Astrocyte (in vitro differentiated cells and primary cell): ENCODE measurements around the gene DDX1. TPM values are rescaled to one million over a fixed set of nuclear protein-coding genes. Genes with fewer than 3 reads are reported as not detected.

Experiments used
- DNase-seq: peaks from one replicate; pipeline ENCODE4 v3.0.0-alpha.2; 2010; ENCODE audit warnings: low read depth
- FAIRE-seq: peaks from 2 replicates; lab custom pipeline; 2011; peaks lifted over from hg19 to GRCh38; lab: Jason Lieb, UNC
- H2AFZ ChIP-seq: 2 replicates; pipeline ENCODE4 v1.6.0; 2012; ENCODE audit warnings: low read depth, low read length, inconsistent platforms
- H3K27ac ChIP-seq: 2 replicates; pipeline ENCODE4 v1.5.1; 2011; ENCODE audit warnings: low read depth, low read length, inconsistent platforms
- H3K27me3 ChIP-seq: 2 replicates; pipeline ENCODE4 v1.6.0; 2011; ENCODE audit warnings: low read length, inconsistent platforms; ENCODE audit not compliant: insufficient read depth
- H3K36me3 ChIP-seq: 2 replicates; pipeline ENCODE4 v1.5.1; 2011; ENCODE audit warnings: low read length, inconsistent platforms; ENCODE audit not compliant: insufficient read depth
- H3K4me1 ChIP-seq: 2 replicates; pipeline ENCODE4 v1.5.1; 2011; ENCODE audit warnings: low read length, inconsistent platforms; ENCODE audit not compliant: insufficient read depth
- H3K4me2 ChIP-seq: 2 replicates; pipeline ENCODE4 v1.6.0; 2012; ENCODE audit warnings: low read length, inconsistent platforms
- H3K4me3 ChIP-seq: 2 replicates; pipeline ENCODE4 v1.5.1; 2011; ENCODE audit warnings: low read depth, mild to moderate bottlenecking, low read length, inconsistent platforms; ENCODE audit not compliant: insufficient read depth
- H3K79me2 ChIP-seq: 2 replicates; pipeline ENCODE4 v1.6.0; 2012; ENCODE audit warnings: mild to moderate bottlenecking, low read length, inconsistent platforms; ENCODE audit not compliant: insufficient read depth
- H3K9ac ChIP-seq: 2 replicates; pipeline ENCODE4 v1.6.0; 2012; ENCODE audit warnings: mild to moderate bottlenecking, low read length, inconsistent platforms
- H3K9me3 ChIP-seq: 2 replicates; pipeline ENCODE4 v1.5.1; 2012; ENCODE audit warnings: low read depth, mild to moderate bottlenecking, low read length, inconsistent platforms; ENCODE audit not compliant: insufficient read depth
- H4K20me1 ChIP-seq: 2 replicates; pipeline ENCODE4 v1.6.0; 2012; ENCODE audit warnings: low read length, inconsistent platforms; ENCODE audit not compliant: insufficient read depth
- H3K27ac Mint-ChIP-seq: one replicate; pipeline ENCODE4 v1.8.0; 2021; ENCODE audit warnings: mild to moderate bottlenecking, mixed read lengths; ENCODE audit not compliant: unreplicated experiment
- H3K27me3 Mint-ChIP-seq: one replicate; pipeline ENCODE4 v1.8.0; 2021; ENCODE audit warnings: low read depth, mixed read lengths; ENCODE audit not compliant: unreplicated experiment
- H3K36me3 Mint-ChIP-seq: one replicate; pipeline ENCODE4 v1.8.0; 2021; ENCODE audit warnings: low read depth, mixed read lengths; ENCODE audit not compliant: unreplicated experiment
- H3K4me1 Mint-ChIP-seq: one replicate; pipeline ENCODE4 v1.8.0; 2021; ENCODE audit warnings: low read depth, mixed read lengths; ENCODE audit not compliant: unreplicated experiment
- H3K4me3 Mint-ChIP-seq: one replicate; pipeline ENCODE4 v1.8.0; 2021; ENCODE audit warnings: mild to moderate bottlenecking, moderate library complexity, mixed read lengths; ENCODE audit not compliant: unreplicated experiment
- H3K9me3 Mint-ChIP-seq: one replicate; pipeline ENCODE4 v1.8.0; 2021; ENCODE audit warnings: mild to moderate bottlenecking, mixed read lengths; ENCODE audit not compliant: unreplicated experiment
- CTCF ChIP-seq: IDR thresholded peaks from 2 replicates; pipeline ENCODE4 v1.5.1; 2011; ENCODE audit warnings: low read depth, mild to moderate bottlenecking, inconsistent platforms, low read length, moderate library complexity; ENCODE audit not compliant: insufficient read depth
- EZH2 ChIP-seq: IDR thresholded peaks from 2 replicates; pipeline ENCODE4 v1.6.1; 2012; ENCODE audit warnings: mild to moderate bottlenecking, low read length, inconsistent platforms; ENCODE audit not compliant: insufficient read depth
- total RNA-seq: library from RNA; stranded (reverse); gene quantifications from 2 replicates; pipeline ENCODE4 v1.2.1, GENCODE V29; 2021

Gene DDX1
- total RNA-seq, 1 donor from 2014 or later = 146 TPM

GRCh38 chr2:15670981-15671380 lies 79.3 kb downstream of the DDX1 start:
- H3K36me3 Mint-ChIP-seq = no peaks in the 10 kb centered on the region

GRCh38 chr2:15671409-15671808 lies 79.7 kb downstream of the DDX1 start:
- TF ChIP-seq EZH2 (no peak), CTCF (no peak)

More at GRCh38 chr2:15670981-15671380, 79.3 kb downstream of the DDX1 start:
- Mint-ChIP-seq H3K4me1 (peaks cover 43% of the 10 kb centered on the region), H3K27ac (no peak overlapping the region), H3K9me3 (peaks cover 2% of the 10 kb centered on the region), H3K27me3 (no peaks in the 10 kb centered on the region), H3K4me3 (no peak overlapping the region)
- Histone ChIP-seq H3K9me3 (no peaks in the 10 kb centered on the region), H3K27me3 (peaks cover 3% of the 10 kb centered on the region), H3K9ac (no peak overlapping the region), H3K27ac (no peak overlapping the region), H3K4me2 (no peak overlapping the region), H3K4me3 (no peak overlapping the region), H3K4me1 (peaks cover 8% of the 10 kb centered on the region), H3K79me2 (no peaks in the 10 kb centered on the region), H3K36me3 (no peaks in the 10 kb centered on the region), H2AFZ (no peak overlapping the region), H4K20me1 (no peaks in the 10 kb centered on the region)
- no peak for TF ChIP-seq CTCF
- TF ChIP-seq EZH2 = no peak
- FAIRE-seq (no peak), DNase-seq (no peak)

GRCh38 chr2:15671842-15672815 lies 80.5 kb downstream of the DDX1 start:
- FAIRE-seq (no peak), DNase-seq (no peak)
- no peaks in the 10 kb centered on the region for H3K27me3 ChIP-seq
- H3K4me3 ChIP-seq = no peak overlapping the region
- no peaks in the 10 kb centered on the region for H3K36me3 ChIP-seq
- H4K20me1 ChIP-seq = no peaks in the 10 kb centered on the region
- H3K27ac Mint-ChIP-seq = no peak overlapping the region
- peaks cover 43% of the 10 kb centered on the region for H3K4me1 Mint-ChIP-seq
- no peak overlapping the region for H3K4me2 ChIP-seq
- H3K9me3 ChIP-seq = no peaks in the 10 kb centered on the region
- H3K9me3 Mint-ChIP-seq = peaks cover 2% of the 10 kb centered on the region
- TF ChIP-seq EZH2 (no peak), CTCF (no peak)
- no peaks in the 10 kb centered on the region for H3K79me2 ChIP-seq
- no peak overlapping the region for H3K9ac ChIP-seq
- no peak overlapping the region for H3K27ac ChIP-seq
- no peak overlapping the region for H2AFZ ChIP-seq
- no peak overlapping the region for H3K4me3 Mint-ChIP-seq
- peaks cover 8% of the 10 kb centered on the region for H3K4me1 ChIP-seq
- no peaks in the 10 kb centered on the region for H3K36me3 Mint-ChIP-seq
- H3K27me3 Mint-ChIP-seq = no peaks in the 10 kb centered on the region

More at GRCh38 chr2:15671409-15671808, 79.7 kb downstream of the DDX1 start:
- H3K79me2 ChIP-seq = no peaks in the 10 kb centered on the region
- H3K36me3 ChIP-seq = no peaks in the 10 kb centered on the region
- no peaks in the 10 kb centered on the region for H3K27me3 Mint-ChIP-seq
- H3K4me1 ChIP-seq = peaks cover 8% of the 10 kb centered on the region
- H3K36me3 Mint-ChIP-seq = no peaks in the 10 kb centered on the region
- H3K27ac ChIP-seq = no peak overlapping the region
- H2AFZ ChIP-seq = no peak overlapping the region
- no peak for DNase-seq
- peaks cover 44% of the 10 kb centered on the region for H3K4me1 Mint-ChIP-seq
- no peak overlapping the region for H3K4me3 ChIP-seq
- no peak overlapping the region for H3K4me2 ChIP-seq
- H3K4me3 Mint-ChIP-seq = no peak overlapping the region
- H3K27me3 ChIP-seq = no peaks in the 10 kb centered on the region
- peaks cover 2% of the 10 kb centered on the region for H3K9me3 Mint-ChIP-seq
- no peak overlapping the region for H3K27ac Mint-ChIP-seq
- H3K9ac ChIP-seq = no peak overlapping the region
- no peak for FAIRE-seq
- no peaks in the 10 kb centered on the region for H3K9me3 ChIP-seq
- H4K20me1 ChIP-seq = no peaks in the 10 kb centered on the region
